HepG2 (cell line): ENCODE measurements around the gene SPC24. TPM values are rescaled to one million over a fixed set of nuclear protein-coding genes. Genes with fewer than 3 reads are reported as not detected.

Experiments used
- AGO2 ChIP-seq: fragments of 200-400 bp; formaldehyde crosslinking; optimal IDR thresholded peaks from 2 replicates; pipeline ENCODE3; 2017; ENCODE audit warnings: mild to moderate bottlenecking, low read depth, low read length, moderate library complexity
- ATF7-NPFF ChIP-seq: sonication (generic); formaldehyde crosslinking; IDR thresholded peaks from 2 replicates; pipeline ENCODE4 v1.8.1; 2023; ENCODE audit warnings: mild to moderate bottlenecking, low read depth, missing genetic modification reagents, moderate library complexity
- CCDC6 ChIP-seq: sonication (generic); formaldehyde crosslinking; IDR thresholded peaks from 2 replicates; pipeline ENCODE4 v1.8.1; 2022; ENCODE audit warnings: mild to moderate bottlenecking, missing genetic modification reagents, moderate library complexity
- FOSL2 ChIP-seq: sonication (generic); formaldehyde crosslinking; IDR thresholded peaks from 2 replicates; pipeline ENCODE4 v1.4.0; 2020; ENCODE audit warnings: missing genetic modification reagents
- HOXA9 ChIP-seq: sonication (generic); formaldehyde crosslinking; IDR thresholded peaks from 2 replicates; pipeline ENCODE4 v1.8.1; 2022; ENCODE audit warnings: missing genetic modification reagents, mild to moderate bottlenecking, moderate library complexity, borderline replicate concordance
- RARG ChIP-seq: sonication (generic); formaldehyde crosslinking; IDR thresholded peaks from 2 replicates; pipeline ENCODE4 v1.4.0; 2020; ENCODE audit warnings: low read depth, mild to moderate bottlenecking, missing genetic modification reagents
- SALL2 ChIP-seq: sonication (generic); formaldehyde crosslinking; IDR thresholded peaks from 2 replicates; pipeline ENCODE4 v1.8.1; 2023; ENCODE audit warnings: mild to moderate bottlenecking, missing genetic modification reagents, inconsistent platforms
- SIN3A ChIP-seq: IDR thresholded peaks from 2 replicates; pipeline ENCODE4 v1.6.1; 2011; ENCODE audit warnings: low read depth, mild to moderate bottlenecking, control low read depth, low read length, borderline replicate concordance
- ZNF556 ChIP-seq: sonication (generic); formaldehyde crosslinking; IDR thresholded peaks from 2 replicates; pipeline ENCODE4 v1.4.0; 2020; ENCODE audit warnings: mild to moderate bottlenecking, missing genetic modification reagents, borderline replicate concordance
- polyA plus RNA-seq, 8 experiments: library from polyadenylated mRNA; depleted of rRNA in 3 of 8; stranded (reverse) in 7 of 8; unstranded in 1 of 8; fragments of >200 nt; fragmentation: Illumina TruSeq in 4 of 8; extraction: Trizol in 4 of 8; gene quantifications; 2 replicates each; pipeline versions ENCODE4 v1.2.1 to v1.2.3, GENCODE V29; 2011 to 2016; ENCODE audit warnings: low read depth in 4 of 8, missing spikeins in 1 of 8, mixed read lengths in 1 of 8; ENCODE audit not compliant: insufficient read depth in 1 of 8
- total RNA-seq, 5 experiments: library from RNA; depleted of rRNA; stranded (reverse); fragments of >200 nt; fragmentation: Illumina TruSeq; extraction: Trizol; gene quantifications; 2 replicates each; pipeline ENCODE4 v1.2.3, GENCODE V29; 2016; ENCODE audit warnings: low read depth in 1 of 5
- TF ChIP-seq, protein P1 (sequence below): sonication (generic); formaldehyde crosslinking; conservative IDR thresholded peaks from 2 replicates; pipeline ENCODE4 v1.4.0; 2020; ENCODE audit warnings: missing genetic modification reagents
- TF ChIP-seq, protein P2 (sequence below): sonication (generic); formaldehyde crosslinking; IDR thresholded peaks from 2 replicates; pipeline ENCODE4 v1.8.0; 2022; ENCODE audit warnings: mild to moderate bottlenecking, missing genetic modification reagents
- TF ChIP-seq, protein P3 (sequence below): sonication (generic); formaldehyde crosslinking; IDR thresholded peaks from 2 replicates; pipeline ENCODE4 v1.5.1; 2020; ENCODE audit warnings: missing genetic modification reagents, mild to moderate bottlenecking, borderline replicate concordance
- TF ChIP-seq, protein P4 (sequence below): sonication (generic); formaldehyde crosslinking; IDR thresholded peaks from 2 replicates; pipeline ENCODE4 v1.5.0; 2020; ENCODE audit warnings: mild to moderate bottlenecking, missing genetic modification reagents
- TF ChIP-seq, protein P5 (sequence below): IDR thresholded peaks from 2 replicates; pipeline ENCODE4 v1.6.1; 2012; ENCODE audit warnings: low read length, improper control_type of control experiment
- TF ChIP-seq, protein P6 (sequence below): IDR thresholded peaks from 2 replicates; pipeline ENCODE4 v1.6.1; 2016; ENCODE audit warnings: missing compliant biosample characterization, missing genetic modification reagents, borderline replicate concordance

SPC24 gene
- total and polyA plus RNA-seq, 2 of the 13 experiments (the other 11 are each of a cell fraction or from before 2014, with no cell fraction given) = 10.0 to 46.2 TPM

DNA sequence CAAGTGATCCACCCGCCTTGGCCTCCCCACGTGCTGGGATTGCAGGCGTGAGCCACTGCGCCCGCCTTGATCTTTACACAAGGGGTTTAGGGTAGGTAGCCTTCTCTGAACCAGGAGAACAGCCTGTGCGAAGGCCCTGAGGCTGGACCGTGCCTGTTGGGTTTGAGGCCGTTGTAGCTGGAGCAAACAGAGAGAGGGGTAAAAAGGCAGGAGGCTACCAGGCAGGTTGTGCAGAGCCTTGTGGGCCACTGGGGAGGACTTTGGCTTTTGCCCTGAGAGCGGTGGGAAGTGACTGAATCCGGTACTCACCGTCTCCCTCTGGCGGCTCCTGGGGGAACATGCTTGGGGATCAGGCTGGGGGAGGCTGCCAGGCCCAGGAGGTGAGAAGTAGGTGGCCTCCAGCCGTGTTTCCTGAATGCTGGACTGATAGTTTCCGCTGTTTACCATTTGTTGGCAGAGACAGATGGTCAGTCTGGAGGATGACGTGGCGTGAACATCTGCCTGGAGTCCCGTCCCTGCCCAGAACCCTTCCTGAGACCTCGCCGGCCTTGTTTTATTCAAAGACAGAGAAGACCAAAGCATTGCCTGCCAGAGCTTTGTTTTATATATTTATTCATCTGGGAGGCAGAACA, 24.6 kb downstream of the SPC24 start (continued):
- TF ChIP-seq ZNF556 (CRISPR knock-in tag) (peak; percentile 64; the same call in 1 of the 2 replicates), RARG (no peak), HOXA9 (CRISPR knock-in tag) (no peak), ATF7-NPFF (no peak), SALL2 (0 out of 2 replicates have a peak, but pooled peaks have one; percentile 77), SIN3A (no peak), AGO2 (peak; percentile 63), FOSL2 (peak; percentile 32; the same call in 1 of the 2 replicates), CCDC6 (CRISPR knock-in tag) (peak; percentile 69)
- TF ChIP-seq, protein P1, sequence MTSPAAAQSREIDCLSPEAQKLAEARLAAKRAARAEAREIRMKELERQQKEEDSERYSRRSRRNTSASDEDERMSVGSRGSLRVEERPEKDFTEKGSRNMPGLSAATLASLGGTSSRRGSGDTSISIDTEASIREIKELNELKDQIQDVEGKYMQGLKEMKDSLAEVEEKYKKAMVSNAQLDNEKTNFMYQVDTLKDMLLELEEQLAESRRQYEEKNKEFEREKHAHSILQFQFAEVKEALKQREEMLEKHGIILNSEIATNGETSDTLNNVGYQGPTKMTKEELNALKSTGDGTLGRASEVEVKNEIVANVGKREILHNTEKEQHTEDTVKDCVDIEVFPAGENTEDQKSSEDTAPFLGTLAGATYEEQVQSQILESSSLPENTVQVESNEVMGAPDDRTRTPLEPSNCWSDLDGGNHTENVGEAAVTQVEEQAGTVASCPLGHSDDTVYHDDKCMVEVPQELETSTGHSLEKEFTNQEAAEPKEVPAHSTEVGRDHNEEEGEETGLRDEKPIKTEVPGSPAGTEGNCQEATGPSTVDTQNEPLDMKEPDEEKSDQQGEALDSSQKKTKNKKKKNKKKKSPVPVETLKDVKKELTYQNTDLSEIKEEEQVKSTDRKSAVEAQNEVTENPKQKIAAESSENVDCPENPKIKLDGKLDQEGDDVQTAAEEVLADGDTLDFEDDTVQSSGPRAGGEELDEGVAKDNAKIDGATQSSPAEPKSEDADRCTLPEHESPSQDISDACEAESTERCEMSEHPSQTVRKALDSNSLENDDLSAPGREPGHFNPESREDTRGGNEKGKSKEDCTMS (CRISPR knock-in tag) = no peak
- TF ChIP-seq, protein P2, sequence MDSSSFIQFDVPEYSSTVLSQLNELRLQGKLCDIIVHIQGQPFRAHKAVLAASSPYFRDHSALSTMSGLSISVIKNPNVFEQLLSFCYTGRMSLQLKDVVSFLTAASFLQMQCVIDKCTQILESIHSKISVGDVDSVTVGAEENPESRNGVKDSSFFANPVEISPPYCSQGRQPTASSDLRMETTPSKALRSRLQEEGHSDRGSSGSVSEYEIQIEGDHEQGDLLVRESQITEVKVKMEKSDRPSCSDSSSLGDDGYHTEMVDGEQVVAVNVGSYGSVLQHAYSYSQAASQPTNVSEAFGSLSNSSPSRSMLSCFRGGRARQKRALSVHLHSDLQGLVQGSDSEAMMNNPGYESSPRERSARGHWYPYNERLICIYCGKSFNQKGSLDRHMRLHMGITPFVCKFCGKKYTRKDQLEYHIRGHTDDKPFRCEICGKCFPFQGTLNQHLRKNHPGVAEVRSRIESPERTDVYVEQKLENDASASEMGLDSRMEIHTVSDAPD (CRISPR knock-in tag) = no peak
- TF ChIP-seq, protein P3, sequence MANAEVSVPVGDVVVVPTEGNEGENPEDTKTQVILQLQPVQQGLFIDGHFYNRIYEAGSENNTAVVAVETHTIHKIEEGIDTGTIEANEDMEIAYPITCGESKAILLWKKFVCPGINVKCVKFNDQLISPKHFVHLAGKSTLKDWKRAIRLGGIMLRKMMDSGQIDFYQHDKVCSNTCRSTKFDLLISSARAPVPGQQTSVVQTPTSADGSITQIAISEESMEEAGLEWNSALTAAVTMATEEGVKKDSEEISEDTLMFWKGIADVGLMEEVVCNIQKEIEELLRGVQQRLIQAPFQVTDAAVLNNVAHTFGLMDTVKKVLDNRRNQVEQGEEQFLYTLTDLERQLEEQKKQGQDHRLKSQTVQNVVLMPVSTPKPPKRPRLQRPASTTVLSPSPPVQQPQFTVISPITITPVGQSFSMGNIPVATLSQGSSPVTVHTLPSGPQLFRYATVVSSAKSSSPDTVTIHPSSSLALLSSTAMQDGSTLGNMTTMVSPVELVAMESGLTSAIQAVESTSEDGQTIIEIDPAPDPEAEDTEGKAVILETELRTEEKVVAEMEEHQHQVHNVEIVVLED (CRISPR knock-in tag) = 0 out of 2 replicates have a peak, but pooled peaks have one; percentile 35
- TF ChIP-seq, protein P4, sequence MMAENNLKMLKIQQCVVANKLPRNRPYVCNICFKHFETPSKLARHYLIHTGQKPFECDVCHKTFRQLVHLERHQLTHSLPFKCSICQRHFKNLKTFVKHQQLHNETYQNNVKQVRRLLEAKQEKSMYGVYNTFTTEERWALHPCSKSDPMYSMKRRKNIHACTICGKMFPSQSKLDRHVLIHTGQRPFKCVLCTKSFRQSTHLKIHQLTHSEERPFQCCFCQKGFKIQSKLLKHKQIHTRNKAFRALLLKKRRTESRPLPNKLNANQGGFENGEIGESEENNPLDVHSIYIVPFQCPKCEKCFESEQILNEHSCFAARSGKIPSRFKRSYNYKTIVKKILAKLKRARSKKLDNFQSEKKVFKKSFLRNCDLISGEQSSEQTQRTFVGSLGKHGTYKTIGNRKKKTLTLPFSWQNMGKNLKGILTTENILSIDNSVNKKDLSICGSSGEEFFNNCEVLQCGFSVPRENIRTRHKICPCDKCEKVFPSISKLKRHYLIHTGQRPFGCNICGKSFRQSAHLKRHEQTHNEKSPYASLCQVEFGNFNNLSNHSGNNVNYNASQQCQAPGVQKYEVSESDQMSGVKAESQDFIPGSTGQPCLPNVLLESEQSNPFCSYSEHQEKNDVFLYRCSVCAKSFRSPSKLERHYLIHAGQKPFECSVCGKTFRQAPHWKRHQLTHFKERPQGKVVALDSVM (CRISPR knock-in tag) = peak; percentile 84
- TF ChIP-seq, protein P5, sequence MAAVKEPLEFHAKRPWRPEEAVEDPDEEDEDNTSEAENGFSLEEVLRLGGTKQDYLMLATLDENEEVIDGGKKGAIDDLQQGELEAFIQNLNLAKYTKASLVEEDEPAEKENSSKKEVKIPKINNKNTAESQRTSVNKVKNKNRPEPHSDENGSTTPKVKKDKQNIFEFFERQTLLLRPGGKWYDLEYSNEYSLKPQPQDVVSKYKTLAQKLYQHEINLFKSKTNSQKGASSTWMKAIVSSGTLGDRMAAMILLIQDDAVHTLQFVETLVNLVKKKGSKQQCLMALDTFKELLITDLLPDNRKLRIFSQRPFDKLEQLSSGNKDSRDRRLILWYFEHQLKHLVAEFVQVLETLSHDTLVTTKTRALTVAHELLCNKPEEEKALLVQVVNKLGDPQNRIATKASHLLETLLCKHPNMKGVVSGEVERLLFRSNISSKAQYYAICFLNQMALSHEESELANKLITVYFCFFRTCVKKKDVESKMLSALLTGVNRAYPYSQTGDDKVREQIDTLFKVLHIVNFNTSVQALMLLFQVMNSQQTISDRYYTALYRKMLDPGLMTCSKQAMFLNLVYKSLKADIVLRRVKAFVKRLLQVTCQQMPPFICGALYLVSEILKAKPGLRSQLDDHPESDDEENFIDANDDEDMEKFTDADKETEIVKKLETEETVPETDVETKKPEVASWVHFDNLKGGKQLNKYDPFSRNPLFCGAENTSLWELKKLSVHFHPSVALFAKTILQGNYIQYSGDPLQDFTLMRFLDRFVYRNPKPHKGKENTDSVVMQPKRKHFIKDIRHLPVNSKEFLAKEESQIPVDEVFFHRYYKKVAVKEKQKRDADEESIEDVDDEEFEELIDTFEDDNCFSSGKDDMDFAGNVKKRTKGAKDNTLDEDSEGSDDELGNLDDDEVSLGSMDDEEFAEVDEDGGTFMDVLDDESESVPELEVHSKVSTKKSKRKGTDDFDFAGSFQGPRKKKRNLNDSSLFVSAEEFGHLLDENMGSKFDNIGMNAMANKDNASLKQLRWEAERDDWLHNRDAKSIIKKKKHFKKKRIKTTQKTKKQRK = no peak
- TF ChIP-seq, protein P6, sequence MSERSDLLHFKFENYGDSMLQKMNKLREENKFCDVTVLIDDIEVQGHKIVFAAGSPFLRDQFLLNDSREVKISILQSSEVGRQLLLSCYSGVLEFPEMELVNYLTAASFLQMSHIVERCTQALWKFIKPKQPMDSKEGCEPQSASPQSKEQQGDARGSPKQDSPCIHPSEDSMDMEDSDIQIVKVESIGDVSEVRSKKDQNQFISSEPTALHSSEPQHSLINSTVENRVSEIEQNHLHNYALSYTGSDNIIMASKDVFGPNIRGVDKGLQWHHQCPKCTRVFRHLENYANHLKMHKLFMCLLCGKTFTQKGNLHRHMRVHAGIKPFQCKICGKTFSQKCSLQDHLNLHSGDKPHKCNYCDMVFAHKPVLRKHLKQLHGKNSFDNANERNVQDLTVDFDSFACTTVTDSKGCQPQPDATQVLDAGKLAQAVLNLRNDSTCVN = peak; percentile 16; the same call in 1 of the 2 replicates
